NCI-H2196 treated with DMSO at 0.1 percent for 48 hours (cell line): ENCODE measurements around the gene APPBP2.
"Not testable (repeated sequence)": the region's sequence is repeated elsewhere in the genome, so short reads cannot be mapped to it uniquely, and the experiment has no call there.

Source experiments
- DNase-seq: peaks from one replicate; lab custom pipeline; 2025; ENCODE audit not compliant: unreplicated experiment; lab: John Stamatoyannopoulos, UW

APPBP2 gene

GRCh38 chr17:60496041-60496440 lies 30.0 kb downstream of the APPBP2 start:
- no peak for DNase-seq

GRCh38 chr17:60495260-60495659 lies 30.8 kb downstream of the APPBP2 start:
- DNase-seq, result no peak

DNA sequence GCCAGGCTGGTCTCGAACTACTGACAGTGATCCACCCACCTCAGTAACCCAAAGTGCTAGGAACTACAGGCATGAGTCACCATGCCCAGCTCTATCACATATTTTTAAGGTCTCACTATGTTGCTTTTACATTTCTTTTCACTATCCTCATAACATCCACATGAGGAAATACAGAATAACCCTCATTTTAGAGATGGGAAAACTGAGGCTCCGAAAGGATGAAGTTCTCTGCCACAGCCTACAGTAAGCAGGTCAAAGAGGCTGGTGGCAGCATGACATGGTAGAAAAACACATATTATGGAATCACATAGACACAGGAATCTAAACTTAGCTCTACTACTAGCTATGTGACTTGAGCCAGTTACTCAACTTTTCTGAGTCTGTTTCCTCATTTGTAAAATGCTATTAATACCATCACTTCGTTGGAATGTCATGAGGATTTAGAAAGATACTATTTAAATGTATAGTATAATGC lies 32.2 kb downstream of the APPBP2 start:
- no peak for DNase-seq

DNA sequence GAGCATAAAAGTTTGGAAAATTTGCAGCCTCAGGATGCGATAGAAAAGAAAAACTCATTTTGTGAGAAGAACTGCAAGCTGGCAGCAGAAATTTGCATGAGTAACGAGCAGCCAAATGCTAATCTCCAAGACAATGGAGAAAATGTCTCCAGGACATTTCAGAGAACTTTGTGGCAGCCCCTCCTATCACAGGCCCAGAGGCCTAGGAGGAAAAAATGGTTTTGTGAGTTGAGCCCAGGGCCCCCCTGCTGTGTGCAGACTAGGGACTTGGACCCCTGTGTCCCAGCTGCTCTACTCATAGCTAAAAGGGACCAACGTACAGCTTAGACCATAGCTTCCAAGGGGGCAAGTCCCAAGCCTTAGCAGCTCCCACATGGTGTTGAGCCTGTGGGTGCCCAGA lies 34.3 kb downstream of the APPBP2 start:
- DNase-seq, result no peak

DNA sequence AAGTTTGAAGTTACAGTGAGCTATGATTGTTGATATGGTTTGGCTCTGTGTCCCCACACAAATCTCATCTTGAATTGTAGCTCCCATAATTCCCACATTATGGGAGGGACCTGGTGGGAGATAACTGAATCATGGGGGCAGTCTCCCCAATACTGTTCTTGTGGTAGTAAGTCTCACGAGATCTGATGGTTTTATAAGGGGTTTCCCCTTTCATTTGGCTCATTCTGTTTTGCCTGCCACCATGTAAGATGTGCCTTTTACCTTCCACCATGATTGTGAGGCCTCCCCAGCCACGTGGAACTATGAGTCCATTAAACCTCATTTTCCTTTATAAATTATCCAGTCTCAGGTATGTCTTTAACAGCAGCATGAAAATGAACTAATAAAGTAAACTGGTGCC lies 35.4 kb downstream of the APPBP2 start:
- DNase-seq, result not testable (repeated sequence)

DNA sequence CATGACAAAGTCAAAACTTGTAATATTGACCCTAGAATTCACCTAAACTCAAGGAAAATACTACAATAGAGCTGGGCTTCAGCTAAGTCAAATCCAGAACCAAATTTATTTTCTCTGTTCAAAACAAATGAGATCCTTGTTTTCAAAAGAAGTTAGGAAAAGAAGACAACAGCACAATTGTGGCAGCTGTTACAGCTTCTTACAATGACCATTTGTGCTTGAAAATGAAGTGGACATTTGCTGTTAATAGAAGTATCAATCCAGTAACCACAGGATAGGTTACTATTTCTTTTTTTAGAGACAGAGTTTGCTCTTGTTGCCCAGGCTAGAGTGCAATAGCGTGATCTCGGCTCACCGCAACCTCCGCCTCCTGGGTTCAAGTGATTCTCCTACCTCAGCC lies 44.4 kb downstream of the APPBP2 start:
- DNase-seq, result no peak

DNA sequence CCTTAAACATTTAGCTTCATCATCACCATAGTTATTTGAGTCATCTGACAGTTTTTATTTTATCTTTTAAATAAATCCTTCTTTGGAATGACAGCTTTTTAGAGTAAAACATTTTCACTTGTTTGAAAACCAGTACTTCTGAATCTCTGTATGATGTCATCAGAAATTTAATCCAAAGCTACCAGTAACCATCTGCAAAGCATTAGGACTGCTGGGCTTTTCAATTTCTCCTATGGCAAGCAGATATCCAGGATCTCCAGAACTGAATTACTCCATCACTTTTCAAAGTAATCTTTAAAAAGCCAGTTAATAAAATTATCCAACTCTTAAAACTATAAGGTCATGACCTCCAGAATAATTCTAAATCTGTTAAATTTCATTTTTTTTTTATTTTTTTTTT lies 52.3 kb downstream of the APPBP2 start:
- no peak for DNase-seq

DNA sequence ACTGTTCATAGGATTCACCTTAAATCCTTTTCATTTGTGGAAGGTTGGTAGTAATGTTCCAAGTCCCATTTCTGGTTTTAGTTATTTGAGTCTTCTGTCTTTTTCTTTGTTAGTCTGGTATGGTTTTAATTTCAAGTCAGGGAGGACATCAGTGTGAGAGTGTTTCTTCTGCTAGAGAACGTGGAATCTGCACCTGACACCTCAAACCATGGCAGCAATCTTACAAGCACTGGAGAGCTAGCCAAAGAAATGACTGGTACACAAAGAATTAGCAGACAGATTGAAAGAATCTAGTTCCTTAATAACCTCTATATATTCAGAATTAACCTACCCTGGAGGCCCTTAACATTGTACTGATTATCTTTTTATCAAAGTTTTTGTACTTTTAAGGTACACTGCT lies 53.6 kb downstream of the APPBP2 start:
- DNase-seq, result no peak

DNA sequence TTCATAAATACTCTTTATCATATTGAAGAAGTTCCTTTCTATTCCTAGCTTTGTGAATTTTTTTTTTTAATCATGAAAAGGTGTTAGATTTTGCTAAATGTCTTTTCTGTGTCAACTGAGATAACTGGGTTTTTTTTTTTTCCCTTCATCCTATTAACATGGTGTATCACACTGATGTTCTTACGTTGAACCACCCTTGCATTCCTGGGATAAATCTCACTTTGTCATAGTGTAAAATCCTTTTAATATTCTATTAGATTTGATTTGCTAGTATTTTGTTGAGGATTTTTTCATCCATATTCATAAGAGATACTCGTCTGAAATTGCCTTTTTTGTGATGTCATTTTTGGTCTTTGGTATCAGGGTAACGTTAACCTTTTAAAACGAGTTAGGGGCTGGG lies 54.6 kb downstream of the APPBP2 start:
- DNase-seq, result no peak

GRCh38 chr17:60468371-60468770 lies 57.7 kb downstream of the APPBP2 start:
- no peak for DNase-seq

- DNase-seq, result no peak
Measured at GRCh38 chr17:60464343-60464742, 61.7 kb downstream of the APPBP2 start.

- DNase-seq, result no peak
Measured at GRCh38 chr17:60463157-60463835, 62.7 kb downstream of the APPBP2 start.

GRCh38 chr17:60461584-60461983 lies 64.5 kb downstream of the APPBP2 start:
- DNase-seq, result no peak

DNA sequence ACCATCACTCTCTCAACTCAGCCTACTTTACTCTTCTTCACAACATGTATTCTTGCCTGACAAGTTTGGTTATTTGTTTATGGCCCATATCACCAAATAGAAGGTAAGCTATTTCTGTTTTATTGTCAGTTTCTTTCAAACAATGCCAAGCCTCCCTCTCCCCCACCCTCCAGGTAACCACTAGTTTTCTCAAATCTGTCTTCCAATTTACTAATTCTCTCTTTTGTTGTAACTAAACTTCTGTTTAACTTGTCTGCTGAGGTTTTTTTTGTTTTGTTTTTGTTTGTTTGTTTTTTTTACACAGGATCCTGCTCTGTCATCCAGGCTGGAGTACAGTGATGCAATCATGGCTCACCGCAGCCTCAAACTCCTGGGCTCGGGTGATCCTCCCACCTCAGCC lies 68.9 kb downstream of the APPBP2 start:
- DNase-seq, result no peak

DNA sequence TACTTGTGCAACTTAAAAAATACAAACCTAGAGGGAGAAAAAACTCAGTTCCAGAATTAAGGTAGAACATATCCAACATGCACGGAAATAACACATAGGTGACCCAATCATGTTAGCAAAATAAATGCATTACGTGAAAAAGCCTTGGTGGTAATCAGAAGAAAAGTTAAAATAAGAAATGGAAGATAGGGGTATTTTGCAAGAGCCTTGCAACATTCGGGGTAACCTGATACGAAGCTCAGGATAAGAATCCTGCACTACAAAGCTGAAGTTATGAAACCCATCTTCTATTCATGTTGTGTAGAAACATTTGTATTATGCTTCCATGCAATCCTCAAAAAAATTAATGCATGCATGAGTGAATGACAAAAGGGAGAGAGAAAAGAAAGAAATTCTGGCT lies 70.7 kb downstream of the APPBP2 start:
- DNase-seq, result no peak

DNA sequence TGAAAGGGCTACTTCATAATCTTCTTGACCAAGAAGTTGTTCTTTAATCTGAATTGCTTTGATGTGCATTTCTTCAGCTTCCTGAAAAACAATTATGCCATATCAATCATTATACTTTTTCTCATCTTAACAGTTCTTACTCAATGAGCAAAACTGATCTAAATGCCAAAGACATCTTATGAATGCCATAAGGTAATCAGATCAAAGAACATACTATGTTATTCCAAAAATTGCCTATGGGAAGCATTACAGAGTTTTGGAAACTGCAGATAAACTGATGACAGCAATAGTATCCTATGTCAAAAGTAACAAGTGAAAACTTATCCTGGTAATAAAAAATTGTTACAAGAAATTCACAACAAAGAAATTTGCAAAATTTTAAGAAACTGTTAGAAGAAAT lies 74.1 kb downstream of the APPBP2 start:
- DNase-seq, result no peak

- no peak for DNase-seq
Measured at GRCh38 chr17:60451071-60451470, 75.0 kb downstream of the APPBP2 start.

GRCh38 chr17:60447375-60447774 lies 78.7 kb downstream of the APPBP2 start:
- no peak for DNase-seq

- DNase-seq, result no peak
Measured at GRCh38 chr17:60445144-60445543, 80.9 kb downstream of the APPBP2 start.

GRCh38 chr17:60443713-60444112 lies 82.3 kb downstream of the APPBP2 start:
- no peak for DNase-seq

GRCh38 chr17:60442271-60443173 lies 83.5 kb downstream of the APPBP2 start:
- no peak for DNase-seq

- no peak for DNase-seq
Measured at GRCh38 chr17:60439501-60439900, 86.5 kb downstream of the APPBP2 start.
